Keratinocyte (primary cell): Measurements from ENCODE around the gene GLB1L2.

Source experiments
- CTCF ChIP-seq, 3 experiments: IDR thresholded peaks in 1 of 3; conservative IDR thresholded peaks in 1 of 3; optimal IDR thresholded peaks in 1 of 3; 2 replicates in 2 of 3; 3 replicates in 1 of 3; pipeline versions ENCODE3 to v1.5.1; 2011; ENCODE audit warnings: low read length in 3 of 3, mild to moderate bottlenecking in 3 of 3, moderate library complexity in 2 of 3, control low read depth in 1 of 3, inconsistent platforms in 1 of 3; ENCODE audit not compliant: insufficient read depth in 2 of 3; ENCODE audit errors: extremely low read depth in 1 of 3
- EZH2 ChIP-seq: IDR thresholded peaks from one replicate; pipeline ENCODE4 v1.6.1; 2012; ENCODE audit warnings: inconsistent platforms, mild to moderate bottlenecking, low read length, moderate library complexity

- TF ChIP-seq CTCF (optimal IDR thresholded peaks at IDR 0.05 in 1 of 3, IDR thresholded peaks at IDR 0.05 in 1 of 3, conservative IDR thresholded peaks at IDR 0.05 in 1 of 3; ENCODE audit: extremely low read depth in 1 of 3, insufficient read depth in 2 of 3, low read length in 3 of 3) (no peak), EZH2 (no peak)
These were observed 38.4 kb upstream of the GLB1L2 start for GRCh38 chr11:134293119-134294113.
